Right lobe of liver (tissue), 4 donors: Measurements from ENCODE around the gene CCDC149.

ENCODE experiments used
- POLR2A ChIP-seq: fragments of 450-650 bp; IDR thresholded peaks from one replicate; pipeline ENCODE4 v1.6.1; 2017; ENCODE audit warnings: antibody characterized with exemption, mild to moderate bottlenecking
- TF ChIP-seq, protein P1 (sequence below), 4 donors: fragments of 200-600 bp in 3 of 4; fragments of 450-650 bp in 1 of 4; IDR thresholded peaks; one replicate each; pipeline versions ENCODE4 v1.5.1 to v1.8.0; 2016 to 2022; ENCODE audit warnings: antibody characterized with exemption in 4 of 4, mild to moderate bottlenecking in 2 of 4
- donor health status: DM: no; HTN: no; CAD: no.
- donor health status: DM: no; HTN: no; CAD: no.
- donor health status: DM: no; HTN: yes; CAD: no.

DNA sequence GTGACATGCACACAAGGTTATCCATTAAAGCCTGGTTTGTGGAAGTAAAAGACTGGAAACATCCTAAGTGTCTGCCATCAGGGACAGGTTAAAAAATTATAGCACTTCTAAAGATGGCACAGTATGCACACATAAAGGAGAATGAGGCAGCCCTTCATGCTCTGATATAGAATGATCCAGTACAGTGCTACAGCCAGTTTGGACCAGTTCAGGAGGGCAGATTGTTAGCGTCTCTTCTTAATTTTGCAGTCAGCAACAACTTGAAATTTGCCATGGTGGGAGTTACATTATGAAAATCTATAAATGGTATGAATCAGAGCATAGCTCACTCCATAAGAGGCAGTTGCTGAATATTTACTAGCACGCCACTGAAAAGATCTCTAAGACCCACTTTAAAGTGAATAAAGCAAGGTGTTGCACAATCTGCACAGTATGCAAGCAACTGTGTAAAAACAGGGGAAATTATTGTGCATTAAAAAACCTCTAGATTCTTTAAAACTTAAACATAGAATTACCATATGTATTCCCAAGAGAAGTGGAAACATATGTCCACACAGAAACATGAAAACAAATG lies 137.7 kb downstream of the CCDC149 start:
- TF ChIP-seq, protein P1, sequence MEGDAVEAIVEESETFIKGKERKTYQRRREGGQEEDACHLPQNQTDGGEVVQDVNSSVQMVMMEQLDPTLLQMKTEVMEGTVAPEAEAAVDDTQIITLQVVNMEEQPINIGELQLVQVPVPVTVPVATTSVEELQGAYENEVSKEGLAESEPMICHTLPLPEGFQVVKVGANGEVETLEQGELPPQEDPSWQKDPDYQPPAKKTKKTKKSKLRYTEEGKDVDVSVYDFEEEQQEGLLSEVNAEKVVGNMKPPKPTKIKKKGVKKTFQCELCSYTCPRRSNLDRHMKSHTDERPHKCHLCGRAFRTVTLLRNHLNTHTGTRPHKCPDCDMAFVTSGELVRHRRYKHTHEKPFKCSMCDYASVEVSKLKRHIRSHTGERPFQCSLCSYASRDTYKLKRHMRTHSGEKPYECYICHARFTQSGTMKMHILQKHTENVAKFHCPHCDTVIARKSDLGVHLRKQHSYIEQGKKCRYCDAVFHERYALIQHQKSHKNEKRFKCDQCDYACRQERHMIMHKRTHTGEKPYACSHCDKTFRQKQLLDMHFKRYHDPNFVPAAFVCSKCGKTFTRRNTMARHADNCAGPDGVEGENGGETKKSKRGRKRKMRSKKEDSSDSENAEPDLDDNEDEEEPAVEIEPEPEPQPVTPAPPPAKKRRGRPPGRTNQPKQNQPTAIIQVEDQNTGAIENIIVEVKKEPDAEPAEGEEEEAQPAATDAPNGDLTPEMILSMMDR (IDR thresholded peaks at IDR 0.05), result no peak
- TF ChIP-seq POLR2A, result no peak
